ENCODE measurements around the gene CSNK1D.
A peak's percentile ranks its signal among the peaks of the same experiment; 100 is the strongest.
"Not testable (repeated sequence)": the region's sequence is repeated elsewhere in the genome, so short reads cannot be mapped to it uniquely, and the experiment has no call there.

Gene CSNK1D

GRCh38 chr17:82212331-82213250, 60.9 kb downstream of the CSNK1D start, which contains the start of gene CCDC57:
TSS of gene CCDC57 (minus strand) at chr17:82212842. CDS start at chr17:82201944, 10,898 bp downstream.
- DNase-seq, result no peak

GRCh38 chr17:82210655-82211054, 62.8 kb downstream of the CSNK1D start:
- DNase-seq, result not testable (repeated sequence)

- DNase-seq, result peak; percentile 81
Measured at GRCh38 chr17:82205720-82206508, 67.6 kb downstream of the CSNK1D start.

- peak; percentile 62 for DNase-seq
Measured at GRCh38 chr17:82204831-82205719, 68.4 kb downstream of the CSNK1D start.

GRCh38 chr17:82203920-82204319, 69.6 kb downstream of the CSNK1D start:
- no peak for DNase-seq

GRCh38 chr17:82202981-82203380, 70.5 kb downstream of the CSNK1D start:
- no peak for DNase-seq

GRCh38 chr17:82201498-82201910, 72.0 kb downstream of the CSNK1D start:
- no peak for DNase-seq

- DNase-seq, result no peak
Measured at GRCh38 chr17:82200743-82201497, 72.6 kb downstream of the CSNK1D start.

- DNase-seq, result no peak
Measured at GRCh38 chr17:82200135-82200534, 73.4 kb downstream of the CSNK1D start.

GRCh38 chr17:82199496-82199895, 74.0 kb downstream of the CSNK1D start:
- DNase-seq, result no peak

GRCh38 chr17:82198092-82198491, 75.4 kb downstream of the CSNK1D start:
- DNase-seq, result no peak

GRCh38 chr17:82195675-82196672, 77.5 kb downstream of the CSNK1D start:
- no peak for DNase-seq

GRCh38 chr17:82194765-82195164, 78.7 kb downstream of the CSNK1D start:
- no peak for DNase-seq

GRCh38 chr17:82193520-82194220, 79.8 kb downstream of the CSNK1D start:
- DNase-seq, result no peak

- DNase-seq, result not testable (repeated sequence)
Measured at GRCh38 chr17:82193050-82193449, 80.5 kb downstream of the CSNK1D start.

Data from NCI-H1694 (cell line).